IPS-20b (cell line): ENCODE results near the gene IREB2.
"Not testable (repeated sequence)": the region's sequence is repeated elsewhere in the genome, so short reads cannot be mapped to it uniquely, and the experiment has no call there.

Experiments
- H3K27ac ChIP-seq: one replicate; pipeline ENCODE4 v1.5.1; 2013; ENCODE audit warnings: low read length
- H3K27me3 ChIP-seq: 2 replicates; pipeline ENCODE4 v1.6.1; 2013; ENCODE audit warnings: mild to moderate bottlenecking, low read length, inconsistent platforms; ENCODE audit not compliant: insufficient read depth
- H3K36me3 ChIP-seq: 2 replicates; pipeline ENCODE4 v1.6.1; 2013; ENCODE audit warnings: low read depth, mild to moderate bottlenecking, inconsistent platforms, low read length, moderate library complexity; ENCODE audit not compliant: insufficient read depth
- H3K4me1 ChIP-seq: 2 replicates; pipeline ENCODE4 v1.6.1; 2013; ENCODE audit warnings: mild to moderate bottlenecking, control low read depth, inconsistent platforms, low read length, moderate library complexity; ENCODE audit not compliant: insufficient read depth
- H3K4me3 ChIP-seq: 2 replicates; pipeline ENCODE4 v1.5.1; 2013; ENCODE audit warnings: mild to moderate bottlenecking, low read length, inconsistent platforms
- H3K9ac ChIP-seq: 2 replicates; pipeline ENCODE4 v1.6.1; 2013; ENCODE audit warnings: low read depth, mild to moderate bottlenecking, inconsistent platforms, low read length, moderate library complexity
- H3K9me3 ChIP-seq: 2 replicates; pipeline ENCODE4 v1.6.1; 2013; ENCODE audit warnings: mild to moderate bottlenecking, low read depth, low read length, inconsistent platforms; ENCODE audit not compliant: insufficient read depth

IREB2 gene

DNA sequence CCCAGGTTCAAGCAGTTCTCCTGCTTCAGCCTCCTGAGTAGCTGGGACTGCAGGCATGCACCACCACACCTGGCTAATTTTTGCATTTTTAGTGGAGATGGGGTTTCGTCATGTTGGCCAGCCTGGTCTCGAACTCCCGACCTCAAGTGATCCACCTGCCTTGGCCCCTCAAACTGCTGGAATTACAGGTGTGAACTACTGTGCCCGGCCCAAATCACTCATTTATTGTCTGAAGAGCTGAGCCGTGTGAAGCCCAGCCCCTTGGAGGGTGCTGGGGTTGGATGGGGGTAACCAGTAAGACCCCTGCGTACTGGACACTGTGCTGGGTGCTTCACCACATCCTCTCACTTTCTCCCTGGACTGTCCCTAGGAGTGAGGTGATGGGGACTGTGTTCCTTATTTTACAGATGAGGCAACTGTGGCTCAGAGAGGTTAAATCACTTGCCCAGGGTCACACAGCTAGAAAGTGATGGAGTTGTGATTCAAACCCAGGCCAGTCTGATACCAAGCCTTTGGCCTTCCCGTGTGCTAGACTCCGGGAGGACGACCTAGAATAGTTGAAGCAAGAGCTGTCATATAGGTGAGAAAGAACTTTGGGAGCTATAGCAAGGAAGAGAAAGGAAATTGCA is 41.7 kb upstream of the IREB2 start:
- H3K4me1 ChIP-seq: peaks cover 22% of the 10 kb centered on the region
- no peaks in the 10 kb centered on the region for H3K27me3 ChIP-seq
- H3K4me3 ChIP-seq: no peak overlapping the region
- H3K27ac ChIP-seq: no peak overlapping the region
- no peak overlapping the region for H3K9ac ChIP-seq
- no peaks in the 10 kb centered on the region for H3K9me3 ChIP-seq
- no peaks in the 10 kb centered on the region for H3K36me3 ChIP-seq

DNA sequence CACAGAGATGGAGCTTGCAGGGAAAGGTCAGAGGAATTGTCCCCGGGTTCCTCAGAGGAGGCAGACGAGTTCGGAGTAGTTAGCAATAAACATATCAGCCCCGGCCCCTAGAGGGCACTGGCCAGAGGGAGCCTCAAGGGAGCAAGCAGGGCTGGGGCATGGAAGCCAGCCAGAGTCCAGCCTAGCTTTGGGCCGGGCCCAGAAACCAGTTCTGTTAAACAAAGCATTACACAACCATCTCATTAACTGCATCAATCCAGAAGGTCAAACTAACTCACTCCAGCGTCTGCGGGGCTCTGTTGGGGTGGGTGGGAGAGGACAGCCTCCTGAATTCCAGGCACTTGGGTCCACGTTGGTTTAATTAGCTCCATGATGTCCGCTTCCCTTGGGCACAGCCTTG is 41.0 kb upstream of the IREB2 start:
- Histone ChIP-seq H3K27me3 (no peaks in the 10 kb centered on the region), H3K4me1 (peaks cover 22% of the 10 kb centered on the region), H3K9me3 (no peaks in the 10 kb centered on the region), H3K9ac (no peak overlapping the region), H3K4me3 (no peak overlapping the region), H3K27ac (no peak overlapping the region), H3K36me3 (no peaks in the 10 kb centered on the region)

DNA sequence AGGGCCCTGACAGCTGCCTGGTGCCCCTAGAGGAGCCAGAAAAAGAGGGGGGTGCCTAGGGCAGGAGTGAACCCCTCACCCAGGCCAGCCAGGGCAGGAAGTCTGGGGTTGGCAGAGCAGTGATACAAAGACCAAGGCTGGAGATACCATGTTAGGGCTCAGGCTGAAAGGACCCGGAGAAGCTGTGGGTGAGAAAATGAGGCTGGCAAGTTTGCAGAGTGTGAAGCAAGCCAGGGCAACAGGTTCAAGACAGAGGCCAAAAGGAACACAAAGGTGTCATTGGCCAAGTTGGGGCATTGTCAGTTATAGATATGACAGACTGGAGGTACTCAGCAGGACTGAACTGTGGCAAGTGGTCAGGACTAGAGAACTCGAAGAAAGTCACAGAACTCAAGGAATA is 40.6 kb upstream of the IREB2 start:
- Histone ChIP-seq H3K27me3 (no peaks in the 10 kb centered on the region), H3K36me3 (no peaks in the 10 kb centered on the region), H3K9me3 (no peaks in the 10 kb centered on the region), H3K9ac (no peak overlapping the region), H3K27ac (no peak overlapping the region), H3K4me1 (peaks cover 22% of the 10 kb centered on the region), H3K4me3 (no peak overlapping the region)

DNA sequence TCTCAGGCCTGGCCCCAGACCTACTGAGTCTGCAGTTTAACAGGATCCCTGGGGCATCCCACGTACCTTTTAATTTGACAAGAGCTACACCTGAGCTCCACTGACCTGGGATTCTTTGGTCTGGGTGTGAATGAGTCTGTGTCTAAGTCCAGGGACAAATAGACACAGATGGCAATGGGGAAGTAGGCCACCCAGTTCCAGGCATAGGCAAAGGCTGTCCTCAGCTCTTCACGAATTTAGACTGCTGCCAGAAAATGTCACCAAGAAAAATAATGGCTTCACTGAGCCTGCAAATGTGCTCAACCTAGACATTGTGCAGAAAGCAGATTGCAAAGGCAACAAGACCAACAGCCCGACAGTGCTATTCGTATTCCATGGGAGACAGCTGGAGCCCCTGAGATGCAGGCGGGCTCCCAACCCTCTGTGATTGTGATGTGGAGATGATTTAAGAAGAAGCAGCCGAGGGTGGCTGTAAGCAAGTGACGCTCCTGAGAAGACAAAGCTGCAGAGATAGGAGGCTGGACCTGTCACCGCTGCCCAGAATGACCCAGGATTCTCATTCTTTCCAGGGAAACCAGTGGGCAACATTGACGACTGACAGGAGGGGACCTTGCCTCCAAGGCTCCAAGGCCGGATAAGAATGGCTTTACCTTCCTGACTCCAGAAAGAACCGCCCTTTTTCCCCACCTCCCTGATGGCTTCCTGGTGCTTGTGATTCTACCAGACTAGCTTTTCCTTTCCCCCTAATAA is 39.8 kb upstream of the IREB2 start:
- H3K36me3 ChIP-seq: no peaks in the 10 kb centered on the region
- H3K27ac ChIP-seq: no peak overlapping the region
- H3K4me3 ChIP-seq: no peak overlapping the region
- no peak overlapping the region for H3K9ac ChIP-seq
- peaks cover 22% of the 10 kb centered on the region for H3K4me1 ChIP-seq
- no peaks in the 10 kb centered on the region for H3K9me3 ChIP-seq
- no peaks in the 10 kb centered on the region for H3K27me3 ChIP-seq

DNA sequence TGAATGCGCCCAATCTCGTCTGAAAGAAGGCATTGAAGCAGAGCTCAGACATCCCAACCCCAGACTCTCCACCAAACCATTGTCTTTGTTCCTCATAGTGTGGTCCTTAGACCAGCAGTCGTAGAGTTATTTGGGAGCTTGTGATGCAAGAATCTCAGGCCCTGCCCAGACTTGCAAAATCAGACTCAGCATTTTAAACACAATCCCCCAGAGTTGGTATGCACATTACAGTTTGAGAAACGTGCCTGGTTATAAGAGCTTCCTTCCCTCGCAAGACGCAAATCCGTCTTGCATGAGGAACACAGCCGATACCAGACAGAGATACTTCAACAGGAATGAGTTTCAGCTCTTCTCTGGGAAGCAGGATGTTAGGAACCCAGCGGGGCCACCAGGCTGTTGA is 38.9 kb upstream of the IREB2 start:
- Histone ChIP-seq H3K27me3 (no peaks in the 10 kb centered on the region), H3K4me3 (no peak overlapping the region)

DNA sequence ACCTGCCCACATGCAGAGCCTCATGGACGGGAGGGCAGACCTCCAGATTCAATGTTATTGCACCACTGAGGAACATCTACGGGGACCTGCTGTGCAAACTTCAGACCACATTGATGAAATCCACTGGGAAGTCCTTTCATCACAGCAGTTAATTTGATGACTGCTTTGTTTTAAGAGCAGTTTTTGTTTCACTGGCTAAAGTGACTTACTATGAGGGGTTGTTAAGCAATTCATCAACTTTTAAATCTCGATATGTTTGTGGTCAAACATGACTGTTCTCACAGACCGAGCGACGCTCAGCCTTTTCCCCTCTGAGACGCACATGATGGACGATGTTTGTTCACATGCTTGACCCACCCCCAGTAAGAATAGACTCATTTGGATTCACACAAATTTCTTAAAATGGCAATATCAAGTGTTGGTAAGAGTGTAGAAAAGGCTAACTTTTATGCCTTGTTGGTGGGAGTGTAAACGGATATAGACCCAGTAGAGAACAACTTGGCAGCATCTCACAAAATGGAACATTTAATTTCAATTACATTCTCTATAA is 35.9 kb upstream of the IREB2 start:
- no peaks in the 10 kb centered on the region for H3K36me3 ChIP-seq
- peaks cover 6% of the 10 kb centered on the region for H3K4me1 ChIP-seq
- no peaks in the 10 kb centered on the region; the same call in 1 of the 2 replicates for H3K27me3 ChIP-seq
- no peak overlapping the region for H3K4me3 ChIP-seq
- H3K27ac ChIP-seq: no peak overlapping the region
- no peak overlapping the region for H3K9ac ChIP-seq
- no peaks in the 10 kb centered on the region for H3K9me3 ChIP-seq

More for the DNA sequence above, 38.9 kb upstream of the IREB2 start:
- no peak overlapping the region for H3K9ac ChIP-seq
- H3K36me3 ChIP-seq: no peaks in the 10 kb centered on the region
- H3K27ac ChIP-seq: no peak overlapping the region
- no peaks in the 10 kb centered on the region for H3K9me3 ChIP-seq
- peaks cover 18% of the 10 kb centered on the region for H3K4me1 ChIP-seq

DNA sequence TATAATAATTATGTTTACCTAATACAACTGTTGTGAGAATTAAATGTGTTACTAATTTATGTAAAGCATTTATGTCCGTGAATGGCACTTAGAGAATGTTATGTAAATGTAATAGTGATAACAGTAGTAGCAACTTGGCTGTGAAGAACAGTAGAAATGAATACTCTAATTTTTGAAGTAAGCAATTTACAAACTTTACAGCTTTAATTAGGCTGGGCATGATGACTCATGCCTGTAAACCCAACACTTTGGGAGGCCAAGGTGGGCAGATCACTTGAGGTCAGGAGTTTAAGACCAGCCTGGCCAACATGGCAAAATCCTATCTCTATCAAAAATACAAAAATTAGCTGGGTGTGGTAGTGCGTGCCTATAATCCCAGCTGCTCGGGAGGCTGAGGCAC is 33.9 kb upstream of the IREB2 start:
- peaks cover 4% of the 10 kb centered on the region for H3K4me1 ChIP-seq
- no peaks in the 10 kb centered on the region for H3K36me3 ChIP-seq
- no peak overlapping the region for H3K27ac ChIP-seq
- H3K27me3 ChIP-seq: no peaks in the 10 kb centered on the region; the same call in 1 of the 2 replicates
- no peak overlapping the region for H3K4me3 ChIP-seq
- no peaks in the 10 kb centered on the region for H3K9me3 ChIP-seq
- no peak overlapping the region for H3K9ac ChIP-seq

DNA sequence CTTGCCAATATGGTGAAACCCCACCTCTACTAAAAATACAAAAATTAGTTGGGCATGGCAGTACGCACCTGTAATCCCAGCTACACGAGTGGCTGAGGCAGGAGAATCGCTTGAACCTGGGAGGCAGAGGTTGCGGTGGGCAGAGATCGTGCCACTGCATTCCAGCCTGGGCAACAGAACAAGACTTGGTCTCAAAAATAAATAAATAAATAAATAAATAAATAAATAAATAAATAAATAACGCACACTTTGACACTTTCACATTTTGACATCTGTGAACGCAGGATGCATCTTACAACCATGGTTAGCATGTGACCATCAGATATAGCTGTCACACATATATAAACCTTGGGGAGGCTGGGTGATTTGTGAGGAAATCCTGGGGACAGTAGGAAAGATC is 33.2 kb upstream of the IREB2 start:
- H3K27ac ChIP-seq, H3K27me3 ChIP-seq, H3K4me1 ChIP-seq, H3K36me3 ChIP-seq, H3K9ac ChIP-seq, H3K9me3 ChIP-seq: not testable (repeated sequence)
- H3K4me3 ChIP-seq: peak overlapping the region; percentile 62; the same call in 1 of the 2 replicates

DNA sequence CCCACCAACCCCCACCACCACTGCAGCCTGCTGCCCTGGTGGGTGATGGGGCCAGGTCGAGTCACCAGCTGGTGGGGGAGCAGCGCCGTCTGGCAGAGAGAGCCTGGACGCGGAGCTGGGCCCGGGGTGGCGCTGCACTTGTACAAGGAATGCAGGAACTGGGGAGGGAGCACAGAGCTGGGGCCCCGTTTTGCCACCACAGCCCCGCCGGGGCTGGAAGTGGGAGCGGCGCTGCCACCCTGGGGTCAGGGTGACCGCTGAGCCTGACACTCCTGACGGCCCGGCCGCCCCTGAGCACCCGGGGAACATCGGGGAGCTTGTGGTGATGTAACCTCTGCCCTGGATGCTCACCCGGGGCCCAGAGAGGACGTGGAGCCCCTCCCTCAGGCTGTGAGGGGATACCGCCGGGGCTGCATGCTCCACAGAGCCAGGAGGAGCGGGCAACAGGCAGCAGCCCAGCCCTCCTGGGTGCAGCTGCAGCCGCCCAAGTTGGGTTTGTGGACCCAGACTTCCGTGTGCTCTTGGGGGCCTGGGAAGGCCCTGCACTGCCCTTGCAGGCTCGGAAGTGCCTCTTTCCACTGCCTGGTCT is 32.6 kb upstream of the IREB2 start:
- Histone ChIP-seq H3K4me3 (peak overlapping the region; percentile 62; the same call in 1 of the 2 replicates), H3K4me1 (no peaks in the 10 kb centered on the region), H3K36me3 (no peaks in the 10 kb centered on the region), H3K9me3 (no peaks in the 10 kb centered on the region), H3K27ac (no peak overlapping the region), H3K27me3 (no peaks in the 10 kb centered on the region; the same call in 1 of the 2 replicates), H3K9ac (peak overlapping the region; percentile 41; the same call in 1 of the 2 replicates)

DNA sequence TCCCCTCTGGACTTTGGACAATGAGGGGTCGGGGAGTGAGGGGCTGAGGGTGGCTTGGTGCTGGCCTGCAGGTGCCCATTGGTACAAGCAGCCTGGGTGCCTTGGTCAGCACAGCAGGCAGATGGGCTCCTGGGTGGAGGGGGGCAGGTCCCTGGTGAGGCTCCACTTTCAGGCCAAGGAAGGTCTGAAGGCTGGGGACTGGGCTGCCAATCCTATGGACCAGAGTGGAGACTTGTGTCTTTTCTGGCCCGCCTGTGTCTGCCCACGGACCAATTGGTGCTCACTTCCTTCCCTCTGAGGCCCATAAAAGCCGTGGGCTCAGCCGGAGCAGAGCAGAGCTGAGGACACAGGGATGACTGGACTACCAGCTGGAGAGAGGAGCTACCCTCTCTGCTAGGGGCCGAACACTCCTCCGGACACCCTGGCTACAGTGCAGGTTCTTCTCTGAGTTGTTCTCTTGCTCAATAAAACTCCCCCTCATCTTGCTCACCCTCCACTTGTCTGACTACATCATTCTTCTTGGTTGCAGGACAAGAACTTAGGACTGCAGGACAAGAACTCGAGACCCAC is 31.9 kb upstream of the IREB2 start:
- Histone ChIP-seq H3K9ac (0 out of 2 replicates have a peak overlapping the region, but pooled peaks have one; percentile 41), H3K9me3 (no peaks in the 10 kb centered on the region), H3K27me3 (no peaks in the 10 kb centered on the region; the same call in 1 of the 2 replicates), H3K27ac (no peak overlapping the region), H3K4me3 (peak overlapping the region; percentile 62; the same call in 1 of the 2 replicates), H3K36me3 (no peaks in the 10 kb centered on the region), H3K4me1 (no peaks in the 10 kb centered on the region)

DNA sequence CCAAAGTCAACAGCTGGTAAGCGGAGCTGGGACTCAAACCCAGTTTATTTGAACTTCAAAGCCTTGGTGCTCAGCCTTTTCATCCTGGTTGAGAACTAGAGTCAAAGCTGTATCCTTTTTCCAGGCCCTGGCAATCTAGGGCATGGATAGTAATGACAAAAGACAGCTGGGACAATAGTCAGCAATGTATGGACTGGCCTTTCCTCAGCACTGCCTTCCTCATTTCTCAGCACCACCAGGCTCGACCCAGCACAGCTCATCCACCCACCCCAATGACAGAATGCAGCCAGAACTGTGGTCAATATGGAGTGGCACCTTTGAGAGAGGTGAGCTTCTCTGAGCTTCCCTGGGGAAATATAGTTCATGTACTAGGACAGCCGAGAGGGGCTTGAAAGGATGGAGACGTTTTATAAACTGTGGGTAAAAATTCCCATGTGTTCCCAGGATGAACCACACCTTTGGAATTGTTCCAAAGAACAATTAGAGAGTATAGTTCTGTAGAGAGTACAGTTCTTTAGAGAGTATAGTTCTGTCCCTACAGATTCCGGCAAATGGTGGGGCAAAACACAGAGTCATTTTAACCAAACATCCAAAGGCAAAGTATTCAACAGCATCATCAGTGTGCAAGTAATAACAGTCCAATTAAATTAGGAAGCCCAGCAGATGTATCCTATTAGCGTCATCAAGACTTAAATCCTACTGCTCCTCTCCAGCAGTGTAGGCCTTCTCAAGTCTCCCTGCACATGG is 30.2 kb upstream of the IREB2 start:
- Histone ChIP-seq H3K36me3 (no peaks in the 10 kb centered on the region), H3K9ac (no peak overlapping the region), H3K4me3 (no peak overlapping the region), H3K9me3 (no peaks in the 10 kb centered on the region), H3K27ac (no peak overlapping the region), H3K4me1 (no peaks in the 10 kb centered on the region), H3K27me3 (no peaks in the 10 kb centered on the region; the same call in 1 of the 2 replicates)
